A673 (cell line): ENCODE data around the gene A4GALT. TPM values are rescaled to one million over a fixed set of nuclear protein-coding genes. Genes with fewer than 3 reads are reported as not detected.

ENCODE experiments used
- BruUV-seq: library from RNA; stranded (reverse); fragments of 400-500 nt; replicated peaks from 2 replicates; lab custom pipeline; 2021; lab: Mats Ljungman, UMichigan
- CTCF ChIA-PET: fragments of 300-600 bp; sonication (Branson Sonifier 250); formaldehyde crosslinking; loops from one replicate; lab custom pipeline; 2022; ENCODE audit warnings: antibody characterized with exemption; lab: Charles Lee
- POLR2A ChIA-PET: fragments of 300-600 bp; sonication (Branson Sonifier 250); formaldehyde crosslinking; loops from one replicate; lab custom pipeline; 2022; ENCODE audit warnings: antibody characterized with exemption; ENCODE audit not compliant: low non-redundant PET; lab: Charles Lee
- DNase-seq: peaks from one replicate; pipeline ENCODE4 v3.0.0-alpha.2; 2015; ENCODE audit warnings: low spot score
- H3K27ac ChIP-seq: fragments of 200-600 bp; sonication (generic); 2 replicates; pipeline ENCODE4 v1.5.1; 2016; ENCODE audit warnings: mixed run types, low read depth, mild to moderate bottlenecking, mixed read lengths, antibody characterized with exemption, low read length; ENCODE audit not compliant: poor library complexity, severe bottlenecking
- H3K27me3 ChIP-seq: fragments of 200-600 bp; sonication (generic); replicated peaks from 2 replicates; pipeline ENCODE4 v1.6.1; 2017; ENCODE audit warnings: mixed run types, low read depth, mild to moderate bottlenecking, mixed read lengths, antibody characterized with exemption, low read length; ENCODE audit not compliant: insufficient read depth, poor library complexity
- H3K36me3 ChIP-seq: fragments of 200-600 bp; sonication (generic); 2 replicates; pipeline ENCODE4 v1.6.1; 2016; ENCODE audit warnings: mixed run types, mild to moderate bottlenecking, mixed read lengths, antibody characterized with exemption, low read length; ENCODE audit not compliant: insufficient read depth, poor library complexity, severe bottlenecking
- H3K4me1 ChIP-seq: fragments of 200-600 bp; sonication (generic); 2 replicates; pipeline ENCODE4 v1.6.1; 2017; ENCODE audit warnings: mixed run types, mild to moderate bottlenecking, mixed read lengths, antibody characterized with exemption, low read length; ENCODE audit not compliant: insufficient read depth, poor library complexity, severe bottlenecking
- H3K4me3 ChIP-seq: fragments of 200-600 bp; sonication (generic); 2 replicates; pipeline ENCODE4 v1.5.1; 2016; ENCODE audit warnings: low read depth, mixed run types, mild to moderate bottlenecking, mixed read lengths, low read length; ENCODE audit not compliant: poor library complexity, severe bottlenecking
- H3K9me3 ChIP-seq: fragments of 200-600 bp; sonication (generic); 2 replicates; pipeline ENCODE4 v1.6.1; 2016; ENCODE audit warnings: mixed run types, low read depth, mild to moderate bottlenecking, mixed read lengths, antibody characterized with exemption, low read length; ENCODE audit not compliant: poor library complexity, severe bottlenecking
- CTCF ChIP-seq: fragments of 300-800, 200-600 bp; sonication (generic); conservative IDR thresholded peaks from 2 replicates; pipeline ENCODE4 v1.5.1; 2017; ENCODE audit warnings: low read depth, mild to moderate bottlenecking, antibody characterized with exemption, low read length, moderate library complexity, mixed read lengths
- EZH2 ChIP-seq: fragments of 200-600 bp; sonication (generic); IDR thresholded peaks from 2 replicates; pipeline ENCODE4 v1.6.1; 2017; ENCODE audit warnings: borderline replicate concordance, low read depth, mild to moderate bottlenecking, mixed read lengths, antibody characterized with exemption, low read length; ENCODE audit not compliant: poor library complexity, severe bottlenecking
- intact Hi-C: fragments of 100-400 bp; cut with micrococcal nuclease; formaldehyde crosslinking; loops from one replicate; pipeline ENCODE4 v1.10.0; 2022; ENCODE audit not compliant: unreplicated experiment
- total RNA-seq: library from RNA; stranded (reverse); gene quantifications from 2 replicates; pipeline ENCODE4 v1.2.3, GENCODE V29; 2021

A4GALT gene
- total RNA-seq, 1 experiment from 2014 or later, result 21.9 TPM

- H3K27ac ChIP-seq, result no peak overlapping the region
- no peak for TF ChIP-seq CTCF
- TF ChIP-seq EZH2, result no peak
- DNase-seq, result no peak
- intact Hi-C loops, result no loop called here
- H3K9me3 ChIP-seq, result no peaks in the 10 kb centered on the region
- H3K4me3 ChIP-seq, result no peak overlapping the region
- H3K4me1 ChIP-seq, result peaks cover 12% of the 10 kb centered on the region
- no TSS peak for BruUV-seq
- ChIA-PET CTCF (no interaction called here), POLR2A (no interaction called here)
- no peaks in the 10 kb centered on the region for H3K36me3 ChIP-seq
- H3K27me3 ChIP-seq, result no peaks in the 10 kb centered on the region
These were observed 3.4 kb upstream of the A4GALT start for GRCh38 chr22:42724062-42724461.

GRCh38 chr22:42721045-42721434 lies 370 bp upstream of the A4GALT start:
- intact Hi-C loops, result no loop called here
- BruUV-seq, result no TSS peak
- no peak for TF ChIP-seq EZH2
- no peak for TF ChIP-seq CTCF

GRCh38 chr22:42719656-42720262 lies 911 bp downstream of the A4GALT start:
- no peak for TF ChIP-seq CTCF
- no peak for TF ChIP-seq EZH2
- no peak for DNase-seq
- CTCF ChIA-PET, result interaction anchor here (0.7 kb wide), 1 partner anchor 39 kb away, joined by 3 read pairs; no protein-coding TSS in a partner anchor
- H3K27ac ChIP-seq, result peak overlapping the region; percentile 78
- H3K4me3 ChIP-seq, result peak overlapping the region; percentile 81
- H3K9me3 ChIP-seq, result no peaks in the 10 kb centered on the region
- intact Hi-C loops, result no loop called here
- H3K4me1 ChIP-seq, result peaks cover 21% of the 10 kb centered on the region
- no peaks in the 10 kb centered on the region for H3K27me3 ChIP-seq
- H3K36me3 ChIP-seq, result no peaks in the 10 kb centered on the region
- no TSS peak for BruUV-seq
- POLR2A ChIA-PET, result interaction anchor here (0.7 kb wide), 1 partner anchor 275 kb away, joined by 4 read pairs; no protein-coding TSS in a partner anchor

More at GRCh38 chr22:42721045-42721434, 370 bp upstream of the A4GALT start:
- Histone ChIP-seq H3K4me1 (peaks cover 21% of the 10 kb centered on the region), H3K27ac (no peak overlapping the region), H3K4me3 (peak overlapping the region; percentile 81), H3K9me3 (no peaks in the 10 kb centered on the region), H3K36me3 (no peaks in the 10 kb centered on the region), H3K27me3 (no peaks in the 10 kb centered on the region)
- CTCF ChIA-PET, result no interaction called here
- no peak for DNase-seq
- POLR2A ChIA-PET, result no interaction called here
